ENCODE data around the gene ADCY3. TPM values are rescaled to one million over a fixed set of nuclear protein-coding genes. Genes with fewer than 3 reads are reported as not detected.

Gene ADCY3
- total and polyA plus RNA-seq, 9 donors: 27.1 to 150 (median 97.4) TPM

GRCh38 chr2:24852026-24852425 lies 68.0 kb downstream of the ADCY3 start:
- WGBS, 3 donors: 94 to 96% (median 95%) methylated on average over 13 of the region's 13 CpGs
- no peaks in the 10 kb centered on the region for H3K27me3 ChIP-seq
- H3K27ac ChIP-seq: peak overlapping the region; percentile 30 to 44
- TF ChIP-seq CTCF (IDR thresholded peaks at IDR 0.05): no peak
- no peak for TF ChIP-seq EP300 (IDR thresholded peaks at IDR 0.05)
- TF ChIP-seq POLR2A (IDR thresholded peaks at IDR 0.05): no peak
- intact Hi-C loops (cut with DNase I): no loop called here
- no peaks in the 10 kb centered on the region for H3K36me3 ChIP-seq
- H3K4me1 ChIP-seq (ENCODE audit: insufficient read depth): peaks cover 42% of the 10 kb centered on the region
- H3K4me3 ChIP-seq: no peak overlapping the region
- H3K9me3 ChIP-seq: no peaks in the 10 kb centered on the region
- DNase-seq: no peak

GRCh38 chr2:24850944-24851343 lies 69.1 kb downstream of the ADCY3 start:
- Histone ChIP-seq H3K27me3 (no peaks in the 10 kb centered on the region), H3K27ac (peak overlapping the region in 1 of 2 donors; percentile 30), H3K4me3 (no peak overlapping the region), H3K4me1 (ENCODE audit: insufficient read depth) (peaks cover 32% of the 10 kb centered on the region), H3K9me3 (no peaks in the 10 kb centered on the region), H3K36me3 (no peaks in the 10 kb centered on the region)
- DNase-seq: peak; percentile 69 to 83 (median 79)
- 24 to 33% (median 25%) methylated on average over 7 of the region's 7 CpGs for WGBS, 3 donors
- TF ChIP-seq CTCF (IDR thresholded peaks at IDR 0.05) (no peak), POLR2A (IDR thresholded peaks at IDR 0.05) (no peak), EP300 (IDR thresholded peaks at IDR 0.05) (no peak)
- intact Hi-C loops (cut with DNase I): no loop called here

DNA sequence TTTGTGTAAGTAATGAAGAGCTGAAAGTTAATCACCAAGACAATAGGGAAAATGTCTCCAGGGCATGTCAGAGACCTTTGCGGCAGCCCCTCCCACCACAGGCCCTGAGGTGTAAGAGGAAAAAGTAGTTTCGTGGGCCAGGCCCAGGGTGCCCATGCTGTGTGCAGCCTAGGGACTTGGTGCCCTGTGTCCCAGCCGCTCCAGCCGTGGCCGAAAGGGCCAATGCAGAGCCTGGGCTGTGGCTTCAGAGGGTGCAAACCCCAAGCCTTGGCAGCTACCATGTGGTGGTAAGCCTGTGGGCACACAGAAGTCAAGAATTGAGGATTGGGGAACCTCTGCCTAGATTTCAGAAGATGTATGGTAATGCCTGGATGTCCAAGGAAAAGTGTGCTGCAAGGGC lies 74.3 kb downstream of the ADCY3 start:
- no peak for TF ChIP-seq POLR2A (IDR thresholded peaks at IDR 0.05)
- no peak for TF ChIP-seq CTCF (IDR thresholded peaks at IDR 0.05)
- no peak for TF ChIP-seq EP300 (IDR thresholded peaks at IDR 0.05)
- H3K4me3 ChIP-seq: no peak overlapping the region
- intact Hi-C loops (cut with DNase I): no loop called here
- peak in 1 of 5 donors; percentile 27 for DNase-seq
- 96 to 99% (median 98%) methylated on average over 5 of the region's 5 CpGs for WGBS, 3 donors
- H3K27ac ChIP-seq: no peak overlapping the region
- H3K36me3 ChIP-seq: no peaks in the 10 kb centered on the region
- H3K27me3 ChIP-seq: no peaks in the 10 kb centered on the region
- H3K9me3 ChIP-seq: no peaks in the 10 kb centered on the region
- peaks cover 14% of the 10 kb centered on the region for H3K4me1 ChIP-seq (ENCODE audit: insufficient read depth)

DNA sequence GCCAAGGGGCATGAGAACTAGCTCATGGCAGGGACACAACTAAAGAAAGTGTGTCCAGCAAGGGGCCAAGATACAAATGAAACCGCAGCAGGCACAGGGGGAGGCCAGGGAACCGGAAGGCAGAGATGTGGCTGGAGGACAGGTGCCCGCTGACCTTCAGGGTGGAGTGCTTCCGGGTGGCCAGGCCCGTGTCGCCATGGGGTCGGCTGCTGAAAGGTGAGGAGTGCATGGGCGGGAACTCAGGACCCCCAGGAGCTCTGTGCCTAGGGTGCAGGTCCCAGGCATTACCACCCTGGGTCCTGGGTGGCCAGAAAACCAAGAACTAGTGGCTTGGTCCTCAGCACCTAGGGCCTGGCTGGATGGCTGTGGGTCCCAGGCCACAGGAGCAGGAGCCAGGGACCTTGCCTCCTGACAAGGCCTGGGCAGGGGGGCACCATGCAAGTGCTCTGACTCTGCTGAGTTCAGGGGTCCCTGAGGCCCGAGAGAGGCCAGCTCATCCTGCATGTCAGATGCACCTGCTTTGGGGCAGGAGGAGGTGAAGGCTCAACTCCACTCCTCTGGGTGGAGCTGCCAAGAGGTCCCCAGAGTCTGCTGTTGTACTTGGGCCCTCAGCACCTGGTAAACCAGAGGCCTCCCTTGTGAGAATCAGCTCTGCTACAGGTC lies 75.9 kb downstream of the ADCY3 start:
- DNase-seq: peak in 1 of 5 donors; percentile 23
- H3K36me3 ChIP-seq: no peaks in the 10 kb centered on the region
- H3K4me1 ChIP-seq (ENCODE audit: insufficient read depth): peaks cover 5% of the 10 kb centered on the region
- no peaks in the 10 kb centered on the region for H3K27me3 ChIP-seq
- intact Hi-C loops (cut with DNase I): no loop called here
- H3K4me3 ChIP-seq: no peak overlapping the region
- TF ChIP-seq POLR2A (IDR thresholded peaks at IDR 0.05) (no peak), EP300 (IDR thresholded peaks at IDR 0.05) (no peak), CTCF (IDR thresholded peaks at IDR 0.05) (no peak)
- no peak overlapping the region for H3K27ac ChIP-seq
- no peaks in the 10 kb centered on the region for H3K9me3 ChIP-seq
- WGBS, 3 donors: 94 to 95% (median 94%) methylated on average over 9 of the region's 9 CpGs
